Activated T-helper 2 cell treated with anti-CD3 and anti-CD28 coated beads, Interferon-gamma antibody, Interleukin-2, Interleukin-4, amounts not matched to agents 10 μg/mL and 5 μg/mL and 100 μg/mL, durations not matched to agents 14 hours and 24 hours and 36 hours (primary cell): Measurements from ENCODE around the gene KHDRBS1. TPM values are rescaled to one million over a fixed set of nuclear protein-coding genes. Genes with fewer than 3 reads are reported as not detected.
"Not testable (repeated sequence)": the region's sequence is repeated elsewhere in the genome, so short reads cannot be mapped to it uniquely, and the experiment has no call there.

Experiments used
- DNase-seq: peaks from one replicate; pipeline ENCODE4 v3.0.0; 2021; ENCODE audit warnings: low spot score
- H3K27ac Mint-ChIP-seq: one replicate; pipeline ENCODE4 v1.8.0; 2021; ENCODE audit warnings: mixed read lengths
- H3K27me3 Mint-ChIP-seq: one replicate; pipeline ENCODE4 v1.8.0; 2021; ENCODE audit warnings: low read depth, mixed read lengths
- H3K36me3 Mint-ChIP-seq: one replicate; pipeline ENCODE4 v1.8.0; 2021; ENCODE audit warnings: low read depth, mixed read lengths
- H3K4me1 Mint-ChIP-seq: one replicate; pipeline ENCODE4 v1.8.0; 2021; ENCODE audit warnings: low read depth, mixed read lengths
- H3K4me3 Mint-ChIP-seq: one replicate; pipeline ENCODE4 v1.8.0; 2021; ENCODE audit warnings: low read depth, mild to moderate bottlenecking, moderate library complexity, mixed read lengths
- H3K9me3 Mint-ChIP-seq: one replicate; pipeline ENCODE4 v1.8.0; 2021; ENCODE audit warnings: mixed read lengths
- intact Hi-C: fragments of 100-400 bp; cut with micrococcal nuclease; formaldehyde crosslinking; loops from one replicate; pipeline ENCODE4 v1.15.1; 2023
- total RNA-seq: library from RNA; stranded (reverse); gene quantifications from 2 replicates; pipeline ENCODE4 v1.2.3, GENCODE V29; 2022

The KHDRBS1 gene
- total RNA-seq, 1 donor from 2014 or later, result 178 TPM

DNA sequence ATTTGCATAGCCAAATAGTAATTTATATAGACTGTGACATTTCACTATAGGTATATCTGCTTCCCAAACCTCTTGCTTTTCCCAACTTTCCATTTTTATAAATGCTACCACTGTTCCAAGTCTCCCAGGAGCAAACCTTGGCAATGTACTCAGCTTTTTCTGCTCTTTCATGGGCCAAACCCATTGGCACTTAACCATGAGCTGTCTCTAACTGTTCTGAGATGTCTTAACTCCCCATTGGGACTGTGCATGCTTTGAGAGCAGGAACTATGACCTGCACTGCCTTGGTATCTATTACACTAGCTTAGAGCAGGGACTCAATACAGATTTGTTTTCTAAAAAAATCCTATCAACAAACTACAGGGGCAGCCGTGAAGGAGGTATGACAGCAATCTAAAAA, 22.5 kb upstream of the KHDRBS1 start:
- Mint-ChIP-seq H3K9me3 (no peaks in the 10 kb centered on the region), H3K4me1 (peaks cover 12% of the 10 kb centered on the region), H3K4me3 (no peak overlapping the region), H3K27ac (no peak overlapping the region), H3K36me3 (no peaks in the 10 kb centered on the region), H3K27me3 (no peaks in the 10 kb centered on the region)
- DNase-seq, result no peak
- intact Hi-C loops, result no loop called here

DNA sequence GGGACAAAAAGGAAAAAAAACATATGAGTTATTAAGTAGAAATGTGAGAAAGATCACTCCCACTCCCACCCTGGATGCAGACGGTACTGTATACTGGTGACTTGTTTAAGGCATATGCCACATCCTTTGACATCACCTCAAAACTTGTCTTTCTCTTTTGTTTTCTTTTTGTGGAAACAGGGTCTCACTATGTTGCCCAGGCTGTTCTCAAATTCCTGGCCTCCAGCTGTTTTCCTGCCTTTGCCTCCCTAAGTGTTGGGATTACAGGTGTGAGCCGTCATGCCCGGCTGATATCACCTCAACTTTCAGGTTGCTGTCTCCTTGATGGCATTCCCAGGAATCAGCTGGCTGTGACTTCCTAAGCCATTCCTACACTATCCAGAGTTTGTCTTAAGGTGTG, 18.4 kb upstream of the KHDRBS1 start:
- DNase-seq, result no peak
- Mint-ChIP-seq H3K4me1 (peaks cover 9% of the 10 kb centered on the region), H3K9me3 (no peaks in the 10 kb centered on the region), H3K27me3 (no peaks in the 10 kb centered on the region), H3K36me3 (no peaks in the 10 kb centered on the region), H3K27ac (no peak overlapping the region), H3K4me3 (no peak overlapping the region)
- intact Hi-C loops, result no loop called here

DNA sequence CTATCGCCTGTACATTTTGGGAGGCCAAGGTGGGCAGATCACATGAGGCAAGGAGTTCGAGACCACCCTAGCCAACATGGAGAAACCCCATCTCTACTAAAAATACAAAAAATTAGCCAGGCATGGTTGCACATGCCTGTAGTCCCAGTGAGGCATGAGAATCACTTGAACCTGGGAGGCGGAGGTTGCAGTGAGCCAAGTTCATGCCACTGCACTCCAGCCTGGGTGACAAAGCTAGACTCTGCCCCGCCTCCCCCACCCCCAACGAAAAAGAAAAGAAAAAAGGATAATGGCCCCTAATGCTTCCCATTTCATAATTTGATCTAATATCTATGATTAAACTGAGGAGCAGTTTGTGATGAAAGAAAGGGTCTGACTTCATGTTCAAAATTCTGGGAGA, 17.5 kb upstream of the KHDRBS1 start:
- H3K27ac Mint-ChIP-seq, H3K27me3 Mint-ChIP-seq, H3K36me3 Mint-ChIP-seq, intact Hi-C loops, H3K9me3 Mint-ChIP-seq, H3K4me3 Mint-ChIP-seq, DNase-seq, H3K4me1 Mint-ChIP-seq: not testable (repeated sequence)

DNA sequence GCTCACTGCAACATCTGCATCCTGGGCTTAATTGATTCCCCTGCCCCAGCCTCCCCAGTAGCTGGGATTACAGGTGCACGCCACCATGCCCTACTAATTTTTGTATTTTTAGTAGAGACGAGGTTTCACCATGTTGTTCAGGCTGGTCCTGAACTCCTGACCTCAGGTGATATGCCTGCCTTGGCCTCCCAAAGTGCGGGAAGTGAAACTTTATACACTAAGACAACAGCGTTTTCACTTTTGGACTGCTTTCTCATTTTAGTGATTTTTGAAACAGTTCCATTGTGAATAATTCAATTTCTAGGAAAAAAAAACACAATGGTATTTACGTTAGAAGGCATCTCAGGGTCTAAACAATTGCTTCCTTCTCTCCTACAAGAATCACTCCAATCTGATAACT, 11.8 kb upstream of the KHDRBS1 start:
- Mint-ChIP-seq H3K9me3 (no peaks in the 10 kb centered on the region), H3K4me1 (peaks cover 6% of the 10 kb centered on the region), H3K4me3 (no peak overlapping the region), H3K27me3 (no peaks in the 10 kb centered on the region), H3K27ac (no peak overlapping the region), H3K36me3 (no peaks in the 10 kb centered on the region)
- DNase-seq, result no peak
- intact Hi-C loops, result loop anchor here (2.0 kb wide), 1 partner anchor 37 kb away; no protein-coding TSS in a partner anchor

DNA sequence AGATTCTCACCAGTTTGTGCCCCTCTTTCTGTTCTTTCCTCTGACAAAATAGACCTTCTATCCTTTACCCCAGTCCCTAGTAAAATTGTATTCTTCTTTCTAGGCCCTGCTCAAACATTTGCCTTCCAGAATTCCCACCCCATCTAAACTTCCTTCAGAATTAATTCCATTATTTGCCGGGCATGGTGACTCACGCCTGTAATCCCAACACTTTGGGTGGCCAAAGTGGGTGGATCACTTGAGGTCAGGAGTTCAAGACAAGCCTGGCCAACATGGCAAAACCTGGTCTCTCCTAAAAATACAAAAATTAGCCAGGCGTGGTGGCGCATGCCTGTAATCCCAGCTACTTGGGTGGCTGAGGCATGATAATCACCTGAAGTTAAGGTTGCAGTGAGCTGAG, 11.4 kb upstream of the KHDRBS1 start:
- not testable (repeated sequence) for DNase-seq, H3K27me3 Mint-ChIP-seq, H3K27ac Mint-ChIP-seq, H3K4me3 Mint-ChIP-seq, H3K4me1 Mint-ChIP-seq, H3K9me3 Mint-ChIP-seq, H3K36me3 Mint-ChIP-seq
- intact Hi-C loops, result loop anchor here (2.0 kb wide), 1 partner anchor 37 kb away; no protein-coding TSS in a partner anchor

DNA sequence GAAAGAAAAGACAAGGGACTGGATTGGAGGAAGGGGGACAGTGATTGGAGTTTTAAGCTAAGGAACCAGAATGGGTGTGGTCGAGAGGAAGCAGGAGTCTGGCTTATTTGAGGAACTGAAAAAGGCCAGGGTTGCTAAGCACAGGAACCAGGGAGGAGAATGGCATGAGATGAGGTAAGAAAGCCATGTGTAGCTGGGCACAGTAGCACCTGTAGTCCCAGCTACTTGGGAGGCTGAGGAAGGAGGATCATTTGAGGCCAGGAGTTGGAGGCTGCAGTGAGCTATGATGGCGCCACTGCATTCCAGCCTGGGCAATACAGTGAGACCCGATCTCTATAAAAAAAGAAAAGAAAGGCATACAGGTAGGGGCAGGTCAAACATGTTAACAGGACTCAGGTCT, 8.1 kb upstream of the KHDRBS1 start:
- Mint-ChIP-seq H3K27ac (no peak overlapping the region), H3K4me1 (peaks cover 6% of the 10 kb centered on the region), H3K36me3 (no peaks in the 10 kb centered on the region), H3K27me3 (no peaks in the 10 kb centered on the region), H3K4me3 (no peak overlapping the region), H3K9me3 (no peaks in the 10 kb centered on the region)
- DNase-seq, result no peak
- intact Hi-C loops, result no loop called here

DNA sequence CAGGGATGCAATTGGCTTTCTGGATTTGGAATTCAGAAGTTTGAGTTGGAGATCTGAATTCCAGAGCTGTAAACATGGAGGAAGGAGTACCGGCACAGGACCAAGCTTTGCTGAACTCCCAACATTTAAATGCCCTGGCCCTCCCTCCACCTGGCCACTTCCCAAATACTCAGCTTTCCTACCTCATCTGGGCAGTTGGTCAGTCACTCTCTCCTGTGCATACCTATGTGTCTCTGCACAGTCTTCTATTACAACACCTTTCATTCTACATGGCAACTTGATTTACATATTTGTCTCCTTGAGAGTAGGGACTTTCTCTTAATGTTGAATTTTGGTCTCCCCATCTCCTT, 6.1 kb upstream of the KHDRBS1 start:
- Mint-ChIP-seq H3K9me3 (no peaks in the 10 kb centered on the region), H3K36me3 (no peaks in the 10 kb centered on the region), H3K27me3 (no peaks in the 10 kb centered on the region), H3K27ac (no peak overlapping the region), H3K4me1 (peaks cover 6% of the 10 kb centered on the region), H3K4me3 (no peak overlapping the region)
- no peak for DNase-seq
- intact Hi-C loops, result no loop called here

DNA sequence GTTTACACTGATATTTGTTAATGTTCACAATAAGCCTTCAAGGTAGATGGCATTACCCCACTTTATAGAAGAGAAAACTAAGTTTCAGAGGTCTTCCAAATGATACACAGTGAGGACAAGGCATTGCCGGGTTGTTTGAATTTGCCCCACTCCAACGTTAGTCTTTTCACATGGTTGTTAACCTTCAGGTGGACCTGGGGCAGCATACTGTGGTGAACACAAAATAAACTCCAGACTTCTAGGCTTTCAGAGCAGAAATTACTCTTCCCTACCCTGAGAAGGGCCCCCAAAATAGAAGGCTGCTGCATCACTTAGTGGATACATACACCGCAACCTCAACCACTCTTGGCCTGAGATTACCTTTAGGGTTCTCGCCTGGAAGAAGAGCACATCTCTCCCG, 3.4 kb upstream of the KHDRBS1 start:
- intact Hi-C loops, result loop anchor here (5.0 kb wide), 1 partner anchor 68 kb away; no protein-coding TSS in a partner anchor
- peaks cover 8% of the 10 kb centered on the region for H3K4me1 Mint-ChIP-seq
- H3K36me3 Mint-ChIP-seq, result peaks cover 8% of the 10 kb centered on the region
- no peaks in the 10 kb centered on the region for H3K27me3 Mint-ChIP-seq
- H3K9me3 Mint-ChIP-seq, result no peaks in the 10 kb centered on the region
- no peak overlapping the region for H3K27ac Mint-ChIP-seq
- no peak for DNase-seq
- H3K4me3 Mint-ChIP-seq, result no peak overlapping the region

DNA sequence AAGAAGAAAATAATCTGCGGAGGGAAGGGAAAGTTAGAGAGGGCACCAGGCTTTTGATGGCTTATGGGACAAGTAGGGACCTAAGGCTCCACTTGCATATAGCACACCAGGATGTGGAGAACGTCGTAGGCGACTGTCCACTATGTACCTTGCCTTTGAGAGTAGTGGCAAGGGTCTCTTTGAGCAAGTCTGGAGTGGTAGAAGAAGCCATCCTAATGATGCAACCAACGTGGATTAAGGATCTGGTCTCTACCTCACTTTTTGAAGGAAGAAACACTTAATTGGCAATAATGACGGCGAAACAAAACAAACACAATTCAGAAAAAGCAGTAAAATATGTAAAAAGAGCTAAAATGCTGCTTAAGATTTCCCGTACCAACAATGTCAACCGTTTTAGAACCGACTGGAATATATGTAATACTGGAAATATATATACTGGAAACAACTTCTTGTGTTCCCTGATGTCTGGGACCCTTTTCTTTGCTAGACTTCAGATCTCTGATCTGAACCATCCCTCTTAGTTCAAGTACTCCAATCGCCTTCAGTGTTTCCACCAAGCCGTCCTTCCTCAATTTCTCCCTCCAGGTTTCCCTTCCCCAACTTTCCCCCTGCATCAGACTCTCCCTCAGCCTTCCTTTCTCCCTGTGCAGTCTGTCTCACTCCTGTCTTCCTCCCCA, 821 bp upstream of the KHDRBS1 start:
- Mint-ChIP-seq H3K4me3 (peak overlapping the region; percentile 83), H3K27ac (peak overlapping the region; percentile 94), H3K27me3 (no peaks in the 10 kb centered on the region), H3K4me1 (peaks cover 22% of the 10 kb centered on the region), H3K9me3 (no peaks in the 10 kb centered on the region), H3K36me3 (peaks cover 30% of the 10 kb centered on the region)
- intact Hi-C loops, result loop anchor here (1.0 to 5.0 kb wide), 2 partner anchors 59 to 71 kb away; partner anchors contain the start of gene TMEM39B
- DNase-seq, result no peak

DNA sequence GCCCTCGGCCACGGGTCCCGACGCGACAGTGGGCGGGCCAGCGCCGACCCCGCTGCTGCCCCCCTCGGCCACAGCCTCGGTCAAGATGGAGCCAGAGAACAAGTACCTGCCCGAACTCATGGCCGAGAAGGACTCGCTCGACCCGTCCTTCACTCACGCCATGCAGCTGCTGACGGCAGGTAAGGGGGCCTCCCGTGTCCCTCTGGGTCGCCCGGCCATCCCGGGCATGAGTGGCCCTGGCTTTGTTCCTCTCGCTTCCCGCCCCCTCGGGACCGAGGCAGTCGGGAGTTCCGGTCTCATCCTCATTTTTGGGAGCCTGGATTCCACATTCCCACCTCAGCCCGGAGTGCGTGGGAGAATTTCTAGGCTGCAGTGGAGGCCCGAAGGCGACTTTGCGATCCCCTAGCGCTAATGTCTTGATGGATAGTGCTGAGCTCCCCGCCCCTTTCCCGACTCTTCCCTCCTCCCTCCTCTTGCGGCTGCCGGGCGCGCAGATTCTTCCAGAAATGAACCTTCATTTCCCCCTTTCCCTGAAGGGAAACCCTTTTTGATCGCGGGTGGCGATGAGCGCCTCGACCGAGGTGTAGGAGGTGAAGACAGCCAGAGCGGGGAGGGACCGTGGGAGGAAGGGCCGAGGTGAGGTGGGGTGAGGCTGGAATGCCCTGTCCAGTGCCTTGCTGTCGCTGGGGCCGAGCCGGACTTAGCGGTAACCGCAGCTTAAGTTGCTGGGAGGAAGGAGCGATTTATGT, 705 bp downstream of the KHDRBS1 start:
- Mint-ChIP-seq H3K27ac (peak overlapping the region; percentile 95), H3K9me3 (no peaks in the 10 kb centered on the region), H3K4me1 (peaks cover 22% of the 10 kb centered on the region), H3K4me3 (peak overlapping the region; percentile 96), H3K36me3 (peaks cover 30% of the 10 kb centered on the region), H3K27me3 (no peaks in the 10 kb centered on the region)
- intact Hi-C loops, result loop anchor here (5.0 kb wide), 1 partner anchor 72 kb away; no protein-coding TSS in a partner anchor
- DNase-seq, result peak; percentile 36

DNA sequence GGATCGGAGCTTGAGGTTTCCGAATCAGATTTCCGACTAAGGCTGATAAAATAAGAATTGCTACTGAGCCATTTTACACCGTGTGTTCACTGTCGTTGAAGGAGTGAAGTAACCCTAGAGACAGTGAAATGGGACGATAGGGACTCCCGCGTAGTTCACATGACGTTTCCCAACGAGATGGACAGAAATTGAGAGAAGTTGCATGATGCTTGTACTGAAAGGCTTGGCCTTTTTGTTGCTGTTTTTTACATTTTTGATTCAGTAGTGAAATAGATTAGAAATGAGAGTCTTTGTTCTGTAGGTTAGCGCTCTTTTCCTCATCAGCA, 1.2 kb downstream of the KHDRBS1 start:
- H3K27me3 Mint-ChIP-seq, result no peaks in the 10 kb centered on the region
- peaks cover 30% of the 10 kb centered on the region for H3K36me3 Mint-ChIP-seq
- intact Hi-C loops, result loop anchor here (5.0 kb wide), 1 partner anchor 73 kb away; no protein-coding TSS in a partner anchor
- no peaks in the 10 kb centered on the region for H3K9me3 Mint-ChIP-seq
- H3K4me1 Mint-ChIP-seq, result peaks cover 22% of the 10 kb centered on the region
- DNase-seq, result no peak
- H3K27ac Mint-ChIP-seq, result peak overlapping the region; percentile 95
- H3K4me3 Mint-ChIP-seq, result peak overlapping the region; percentile 96

DNA sequence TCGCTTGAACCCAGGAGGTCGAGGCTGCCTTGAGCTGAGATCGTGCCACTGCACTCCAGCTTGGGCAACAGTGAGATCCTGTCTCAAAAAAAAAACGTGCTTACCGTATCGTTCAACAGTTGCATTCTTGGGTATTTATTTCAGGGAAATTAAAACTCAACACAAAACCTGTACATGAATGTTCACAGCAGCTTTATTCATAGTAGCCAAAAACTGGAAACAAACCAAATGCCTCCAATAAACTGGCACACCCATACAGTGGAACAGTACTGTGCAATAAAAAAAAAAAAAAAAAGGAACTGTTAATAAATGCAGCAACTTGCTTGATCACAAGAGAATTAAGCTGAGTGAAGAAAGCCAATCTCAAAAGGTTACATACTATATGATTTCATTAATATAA, 6.7 kb downstream of the KHDRBS1 start:
- Mint-ChIP-seq H3K9me3 (no peaks in the 10 kb centered on the region), H3K27ac (no peak overlapping the region), H3K36me3 (peaks cover 48% of the 10 kb centered on the region), H3K27me3 (no peaks in the 10 kb centered on the region), H3K4me1 (peaks cover 30% of the 10 kb centered on the region), H3K4me3 (no peak overlapping the region)
- no peak for DNase-seq
- intact Hi-C loops, result no loop called here

DNA sequence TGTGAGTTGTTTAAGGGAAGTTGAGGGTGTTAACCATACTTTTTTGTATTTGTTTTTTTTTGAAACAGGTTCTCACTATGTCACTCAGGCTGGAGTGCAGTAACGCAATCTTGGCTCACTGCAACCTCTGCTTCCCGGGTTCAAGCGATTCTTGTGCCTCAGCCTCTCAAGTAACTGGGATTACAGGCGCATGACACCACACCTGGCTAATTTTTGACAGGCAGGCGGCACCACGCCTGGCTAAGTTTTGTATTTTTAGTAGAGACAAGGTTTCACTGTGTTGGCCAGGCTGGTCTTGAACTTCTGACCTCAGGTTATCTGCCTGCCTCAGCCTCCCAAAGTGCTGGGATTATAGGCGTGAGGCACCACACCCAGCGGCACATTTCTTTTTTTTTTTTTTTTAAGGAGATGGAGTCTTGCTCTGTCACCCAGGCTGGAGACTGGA, 7.9 kb downstream of the KHDRBS1 start:
- H3K9me3 Mint-ChIP-seq, intact Hi-C loops, DNase-seq, H3K27ac Mint-ChIP-seq, H3K4me3 Mint-ChIP-seq, H3K27me3 Mint-ChIP-seq: not testable (repeated sequence)
- H3K4me1 Mint-ChIP-seq, result peaks cover 21% of the 10 kb centered on the region
- H3K36me3 Mint-ChIP-seq, result peaks cover 42% of the 10 kb centered on the region
